K562 (cell line): ENCODE results near the gene MIDN. TPM values are rescaled to one million over a fixed set of nuclear protein-coding genes. Genes with fewer than 3 reads are reported as not detected.

Experiments
- HMG20B ChIP-seq: fragments of 250-450 bp; sonication (Bioruptor Pico); IDR thresholded peaks from 2 replicates; pipeline ENCODE4 v1.5.0; 2021; ENCODE audit warnings: mild to moderate bottlenecking
- IRF2 ChIP-seq: sonication (generic); formaldehyde crosslinking; IDR thresholded peaks from 2 replicates; pipeline ENCODE4 v1.8.1; 2022; ENCODE audit warnings: mild to moderate bottlenecking, missing genetic modification reagents
- ZBTB9 ChIP-seq: fragments of 450-650 bp; formaldehyde crosslinking; IDR thresholded peaks from 2 replicates; pipeline ENCODE4 v1.4.0; 2020; ENCODE audit warnings: mild to moderate bottlenecking, moderate library complexity
- polyA plus RNA-seq, 8 experiments: library from polyadenylated mRNA; depleted of rRNA in 4 of 8; stranded (reverse) in 5 of 8; unstranded in 3 of 8; fragments of >200 nt; fragmentation: Nextera tagmentation in 2 of 8; fragmentation: Illumina TruSeq in 1 of 8; extraction: Ambion mirVana in 2 of 8; extraction: Trizol in 1 of 8; gene quantifications; 2 replicates each; pipeline versions ENCODE4 v1.2.1 to v1.2.3, GENCODE V29; 2011 to 2014; ENCODE audit warnings: inconsistent platforms in 1 of 8, missing spikeins in 1 of 8
- total RNA-seq, 7 experiments: library from RNA; depleted of rRNA in 6 of 7; stranded (reverse); fragments of >200 nt in 6 of 7; fragmentation: Illumina TruSeq in 2 of 7; extraction: Trizol in 2 of 7; gene quantifications; 2 replicates each; pipeline versions ENCODE4 v1.2.1 to v1.2.3, GENCODE V29; 2011 to 2021; ENCODE audit warnings: low replicate concordance in 1 of 7
- TF ChIP-seq, protein P1 (sequence below), 3 experiments: fragments of 200-800 bp in 1 of 3; fragments of 250-450 bp in 1 of 3; fragments of 450-650 bp in 1 of 3; sonication (Bioruptor Pico) in 1 of 3; sonication (Bioruptor generic) in 1 of 3; formaldehyde crosslinking in 1 of 3; IDR thresholded peaks; 2 replicates each; pipeline versions ENCODE4 v1.6.1 to v1.8.0; 2016 to 2022; ENCODE audit warnings: mild to moderate bottlenecking in 2 of 3, missing genetic modification characterization in 2 of 3, missing compliant biosample characterization in 1 of 3, moderate library complexity in 1 of 3

Gene MIDN
- total and polyA plus RNA-seq, 9 of the 15 experiments (the other 6 are each of a cell fraction or from before 2014, with no cell fraction given) = 0.17 to 120 (median 10.1) TPM

GRCh38 chr19:1270854-1271527 lies 22.6 kb downstream of the MIDN start (continued):
- 0 out of 2 replicates have a peak, but pooled peaks have one; percentile 29 for TF ChIP-seq ZBTB9 (CRISPR knock-in tag)
- no peak for TF ChIP-seq HMG20B
- TF ChIP-seq, protein P1, sequence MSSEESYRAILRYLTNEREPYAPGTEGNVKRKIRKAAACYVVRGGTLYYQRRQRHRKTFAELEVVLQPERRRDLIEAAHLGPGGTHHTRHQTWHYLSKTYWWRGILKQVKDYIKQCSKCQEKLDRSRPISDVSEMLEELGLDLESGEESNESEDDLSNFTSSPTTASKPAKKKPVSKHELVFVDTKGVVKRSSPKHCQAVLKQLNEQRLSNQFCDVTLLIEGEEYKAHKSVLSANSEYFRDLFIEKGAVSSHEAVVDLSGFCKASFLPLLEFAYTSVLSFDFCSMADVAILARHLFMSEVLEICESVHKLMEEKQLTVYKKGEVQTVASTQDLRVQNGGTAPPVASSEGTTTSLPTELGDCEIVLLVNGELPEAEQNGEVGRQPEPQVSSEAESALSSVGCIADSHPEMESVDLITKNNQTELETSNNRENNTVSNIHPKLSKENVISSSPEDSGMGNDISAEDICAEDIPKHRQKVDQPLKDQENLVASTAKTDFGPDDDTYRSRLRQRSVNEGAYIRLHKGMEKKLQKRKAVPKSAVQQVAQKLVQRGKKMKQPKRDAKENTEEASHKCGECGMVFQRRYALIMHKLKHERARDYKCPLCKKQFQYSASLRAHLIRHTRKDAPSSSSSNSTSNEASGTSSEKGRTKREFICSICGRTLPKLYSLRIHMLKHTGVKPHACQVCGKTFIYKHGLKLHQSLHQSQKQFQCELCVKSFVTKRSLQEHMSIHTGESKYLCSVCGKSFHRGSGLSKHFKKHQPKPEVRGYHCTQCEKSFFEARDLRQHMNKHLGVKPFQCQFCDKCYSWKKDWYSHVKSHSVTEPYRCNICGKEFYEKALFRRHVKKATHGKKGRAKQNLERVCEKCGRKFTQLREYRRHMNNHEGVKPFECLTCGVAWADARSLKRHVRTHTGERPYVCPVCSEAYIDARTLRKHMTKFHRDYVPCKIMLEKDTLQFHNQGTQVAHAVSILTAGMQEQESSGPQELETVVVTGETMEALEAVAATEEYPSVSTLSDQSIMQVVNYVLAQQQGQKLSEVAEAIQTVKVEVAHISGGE (CRISPR knock-in tag; IDR thresholded peaks at IDR 0.05) = peak in 1 of 3 experiments; percentile 4; a peak in 1 of 6 replicates
- TF ChIP-seq IRF2 (CRISPR knock-in tag) = no peak
